ENCODE data around the gene AK1.

The AK1 gene

DNA sequence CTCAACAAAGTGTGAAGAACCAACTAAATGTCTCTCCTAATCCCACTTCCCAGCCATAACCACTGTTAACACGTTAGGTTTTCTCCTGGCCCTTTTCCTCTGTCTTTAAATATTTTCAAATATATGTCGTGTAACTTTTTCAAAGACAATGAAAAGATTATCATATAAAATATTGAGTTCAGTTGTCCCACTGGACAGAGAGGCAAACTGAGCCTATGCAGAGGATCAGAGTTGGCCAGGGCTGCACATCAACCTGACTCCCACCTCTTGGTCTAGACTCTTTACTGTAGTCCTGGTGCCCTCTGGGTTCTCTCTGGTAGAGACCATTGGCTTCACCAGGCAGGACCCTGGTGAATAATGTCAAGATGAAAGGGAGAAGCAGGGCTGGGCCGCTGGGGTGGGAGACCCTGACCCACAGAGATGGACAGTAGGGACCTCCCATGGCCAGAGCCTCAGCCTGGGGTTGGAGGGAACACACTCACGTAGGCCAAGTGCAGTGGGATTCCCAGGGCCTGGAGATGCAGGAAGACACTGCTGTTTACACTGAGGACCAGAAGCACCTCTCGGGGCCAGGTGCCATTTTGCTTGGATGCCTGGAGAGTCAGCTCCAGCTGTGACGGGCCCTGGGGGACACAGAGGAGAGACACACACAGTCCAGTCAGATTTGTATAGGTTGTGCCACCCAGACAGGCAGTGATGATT, 48.1 kb downstream of the AK1 start:
- DNase-seq (ENCODE audit: extremely low read depth, low read depth): no peak
- no peak for TF ChIP-seq CTCF (IDR thresholded peaks at IDR 0.05; ENCODE audit: low read depth, low read length)

- DNase-seq (ENCODE audit: extremely low read depth, low read depth): peak; percentile 29
- no peak; the same call in 1 of the 2 replicates for TF ChIP-seq CTCF (IDR thresholded peaks at IDR 0.05; ENCODE audit: low read depth, low read length)
Measured at GRCh38 chr9:127828262-127829031, 49.0 kb downstream of the AK1 start.

GRCh38 chr9:127826253-127826913, 51.1 kb downstream of the AK1 start:
- no peak for TF ChIP-seq CTCF (IDR thresholded peaks at IDR 0.05; ENCODE audit: low read depth, low read length)
- DNase-seq (ENCODE audit: extremely low read depth, low read depth): no peak

DNA sequence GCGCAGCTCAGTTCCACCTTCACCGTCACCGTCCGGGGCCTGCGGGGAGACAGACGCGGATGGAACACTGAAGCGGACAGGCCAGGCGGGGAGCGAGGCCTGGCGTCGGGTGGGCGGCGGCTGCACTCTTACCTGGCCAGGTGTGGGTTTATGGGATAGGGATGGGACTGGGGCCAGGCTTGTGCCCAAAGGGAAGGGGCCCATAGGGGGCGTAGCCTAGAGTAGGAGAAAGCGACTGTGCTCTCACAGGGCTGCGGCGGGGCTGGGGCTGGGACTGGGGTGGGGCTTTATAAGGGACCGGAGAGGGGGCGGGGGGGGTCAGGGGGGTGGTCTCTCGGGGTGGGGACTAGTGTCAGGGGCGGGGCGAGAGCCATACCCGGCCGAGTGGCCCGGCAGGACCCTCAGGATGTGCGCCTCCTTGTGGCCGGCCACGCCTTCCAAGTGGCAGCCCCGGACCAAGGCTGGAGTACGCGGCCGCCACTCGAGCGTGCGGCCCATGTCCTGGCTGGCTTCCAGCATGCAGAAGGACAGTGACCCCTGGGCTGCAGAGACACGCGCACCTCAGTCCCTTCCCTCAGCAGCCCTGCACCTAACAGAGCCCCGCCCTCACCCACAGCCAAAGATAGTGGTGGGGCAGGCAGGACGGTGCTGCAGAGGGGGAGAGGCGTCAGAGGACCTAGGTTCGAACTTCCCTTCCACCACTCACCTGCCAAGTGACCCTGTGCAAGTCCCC, 52.0 kb downstream of the AK1 start:
- DNase-seq (ENCODE audit: extremely low read depth, low read depth): no peak

GRCh38 chr9:127822108-127822507, 55.4 kb downstream of the AK1 start:
- no peak for TF ChIP-seq CTCF (IDR thresholded peaks at IDR 0.05; ENCODE audit: low read depth, low read length)
- no peak for DNase-seq (ENCODE audit: extremely low read depth, low read depth)

More for the DNA sequence above, 52.0 kb downstream of the AK1 start:
- TF ChIP-seq CTCF (IDR thresholded peaks at IDR 0.05; ENCODE audit: low read depth, low read length): peak; percentile 18

DNA sequence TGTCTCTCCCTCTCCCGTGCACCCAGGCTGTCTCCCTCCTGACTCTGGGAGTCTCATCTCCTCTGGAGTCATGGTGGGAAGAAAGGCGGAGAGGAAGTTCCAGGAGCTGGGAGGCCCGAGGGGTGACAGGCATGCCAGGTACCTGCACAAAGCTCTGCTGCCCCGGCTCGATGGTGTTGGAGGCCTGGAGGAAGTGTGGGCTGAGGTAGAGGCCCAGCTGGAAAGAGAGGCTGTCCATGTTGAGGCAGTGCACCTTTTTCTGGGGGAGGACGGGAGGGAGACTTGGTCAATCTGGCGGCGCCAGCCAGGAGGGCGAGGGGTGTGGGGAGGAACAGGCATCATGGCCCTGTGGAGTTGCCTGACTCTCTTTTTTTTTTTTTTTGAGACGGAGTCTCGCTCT, 58.9 kb downstream of the AK1 start:
- no peak for TF ChIP-seq CTCF (IDR thresholded peaks at IDR 0.05; ENCODE audit: low read depth, low read length)
- no peak for DNase-seq (ENCODE audit: extremely low read depth, low read depth)
